Liver (tissue), 9 donors: Measurements from ENCODE around the gene TMSB4X. TPM values are rescaled to one million over a fixed set of nuclear protein-coding genes. Genes with fewer than 3 reads are reported as not detected.

ENCODE experiments used
- DNase-seq: peaks from one replicate; pipeline ENCODE4 v3.0.0-alpha.2; 2017; ENCODE audit warnings: low spot score
- H3K27ac ChIP-seq, 2 donors: one replicate each; pipeline ENCODE4 v1.7.0; 2013; ENCODE audit warnings: inconsistent platforms in 2 of 2, low read length in 2 of 2, control low read depth in 1 of 2, low read depth in 1 of 2, mild to moderate bottlenecking in 1 of 2
- H3K27me3 ChIP-seq, 4 donors: one replicate each; pipeline versions ENCODE4 v1.6.1 to v1.7.0; 2013; ENCODE audit warnings: low read length in 3 of 4, inconsistent platforms in 1 of 4, mild to moderate bottlenecking in 1 of 4, moderate library complexity in 1 of 4; ENCODE audit not compliant: control insufficient read depth in 4 of 4, insufficient read depth in 4 of 4
- H3K36me3 ChIP-seq, 4 donors: one replicate each; pipeline versions ENCODE4 v1.6.1 to v1.7.0; 2013; ENCODE audit warnings: low read length in 3 of 4, mild to moderate bottlenecking in 3 of 4, low read depth in 1 of 4, moderate library complexity in 1 of 4; ENCODE audit not compliant: control insufficient read depth in 4 of 4, insufficient read depth in 3 of 4
- H3K4me1 ChIP-seq, 4 donors: one replicate each; pipeline versions ENCODE4 v1.6.1 to v1.7.0; 2013; ENCODE audit warnings: low read length in 3 of 4, mild to moderate bottlenecking in 3 of 4, moderate library complexity in 1 of 4; ENCODE audit not compliant: control insufficient read depth in 4 of 4, insufficient read depth in 4 of 4
- H3K4me3 ChIP-seq, 3 donors: one replicate each; pipeline versions ENCODE4 v1.6.1 to v1.7.0; 2013; ENCODE audit warnings: low read length in 3 of 3, control low read depth in 1 of 3, low read depth in 1 of 3, mild to moderate bottlenecking in 1 of 3
- H3K9ac ChIP-seq, 2 donors: one replicate each; pipeline ENCODE4 v1.7.0; 2013; ENCODE audit warnings: low read length in 2 of 2, mild to moderate bottlenecking in 2 of 2, moderate library complexity in 2 of 2, control low read depth in 1 of 2, low read depth in 1 of 2
- H3K9me3 ChIP-seq, 4 donors: one replicate each; pipeline versions ENCODE4 v1.6.1 to v1.7.0; 2013; ENCODE audit warnings: low read length in 3 of 4; ENCODE audit not compliant: control insufficient read depth in 4 of 4
- EGR1 ChIP-seq, 2 donors: IDR thresholded peaks; 2 replicates each; pipeline ENCODE4 v1.6.1; 2016 to 2018; ENCODE audit warnings: antibody characterized with exemption in 2 of 2, low read depth in 2 of 2
- FOXA1 ChIP-seq: IDR thresholded peaks from 2 replicates; pipeline ENCODE4 v1.6.1; 2016; ENCODE audit warnings: antibody characterized with exemption
- FOXA2 ChIP-seq: IDR thresholded peaks from 2 replicates; pipeline ENCODE4 v1.6.1; 2016; ENCODE audit warnings: antibody characterized with exemption
- GABPA ChIP-seq, 2 donors: IDR thresholded peaks in 1 of 2; conservative IDR thresholded peaks in 1 of 2; 2 replicates each; pipeline ENCODE4 v1.6.1; 2016; ENCODE audit warnings: antibody characterized with exemption in 2 of 2, mild to moderate bottlenecking in 1 of 2, moderate library complexity in 1 of 2
- HNF4A ChIP-seq, 2 donors: conservative IDR thresholded peaks; 2 replicates each; pipeline ENCODE4 v1.6.1; 2016; ENCODE audit warnings: antibody characterized with exemption in 2 of 2, mild to moderate bottlenecking in 2 of 2
- HNF4G ChIP-seq: IDR thresholded peaks from 2 replicates; pipeline ENCODE4 v1.6.1; 2016; ENCODE audit warnings: antibody characterized with exemption
- JUND ChIP-seq, 2 donors: IDR thresholded peaks; 2 replicates each; pipeline ENCODE4 v1.6.1; 2016; ENCODE audit warnings: antibody characterized with exemption in 2 of 2
- NR2F2 ChIP-seq: IDR thresholded peaks from 2 replicates; pipeline ENCODE4 v1.6.1; 2016; ENCODE audit warnings: antibody characterized with exemption
- RAD21 ChIP-seq, 2 donors: IDR thresholded peaks; 2 replicates each; pipeline ENCODE4 v1.6.1; 2016; ENCODE audit warnings: antibody characterized with exemption in 2 of 2, mild to moderate bottlenecking in 2 of 2
- RXRA ChIP-seq, 2 donors: IDR thresholded peaks; 2 replicates each; pipeline ENCODE4 v1.6.1; 2017 to 2018; ENCODE audit warnings: antibody characterized with exemption in 2 of 2, mild to moderate bottlenecking in 1 of 2
- SP1 ChIP-seq: IDR thresholded peaks from 2 replicates; pipeline ENCODE4 v1.6.1; 2018; ENCODE audit warnings: antibody characterized with exemption, mild to moderate bottlenecking
- TAF1 ChIP-seq: conservative IDR thresholded peaks from 2 replicates; pipeline ENCODE4 v1.6.1; 2016; ENCODE audit warnings: antibody characterized with exemption, mild to moderate bottlenecking
- YY1 ChIP-seq: IDR thresholded peaks from 2 replicates; pipeline ENCODE4 v1.6.1; 2016; ENCODE audit warnings: antibody characterized with exemption, mild to moderate bottlenecking
- WGBS: extraction: QIAGEN DNeasy Blood & Tissue Kit; methylation state at CpG from one replicate; pipeline ENCODE4 v1.1.7; 2013; 5-methylcytosine and 5-hydroxymethylcytosine counted together
- polyA plus RNA-seq, 2 donors: library from polyadenylated mRNA; stranded (reverse) in 1 of 2; unstranded in 1 of 2; fragments of 200-250 nt in 1 of 2; fragments of >200 nt in 1 of 2; fragmentation: Nextera tagmentation in 1 of 2; extraction: Ambion mirVana in 1 of 2; gene quantifications; one replicate each; pipeline versions ENCODE4 v1.2.1 to v1.2.3, GENCODE V29; 2013 to 2015
- total RNA-seq, 2 donors: library from RNA; depleted of rRNA; stranded (reverse); fragments of >200 nt; gene quantifications; one replicate each; pipeline ENCODE4 v1.2.3, GENCODE V29; 2014
- TF ChIP-seq, protein P1 (sequence below): fragments of 150-350 bp; IDR thresholded peaks from 2 replicates; pipeline ENCODE4 v1.5.1; 2017; ENCODE audit warnings: improper control_type of control experiment, low read depth, low read length; ENCODE audit not compliant: missing input control
- TF ChIP-seq, protein P2 (sequence below): IDR thresholded peaks from 2 replicates; pipeline ENCODE4 v1.6.1; 2016; ENCODE audit warnings: antibody characterized with exemption
- TF ChIP-seq, protein P3 (sequence below): IDR thresholded peaks from 2 replicates; pipeline ENCODE4 v1.6.1; 2016; ENCODE audit warnings: antibody characterized with exemption, mild to moderate bottlenecking
- TF ChIP-seq, protein P4 (sequence below): IDR thresholded peaks from 2 replicates; pipeline ENCODE4 v1.6.1; 2016; ENCODE audit warnings: antibody characterized with exemption
- donor health status: healthy.
- donor health status: healthy.
- donor health status: healthy.
- donor health status: healthy.
- donor health status: healthy.

Gene TMSB4X
- total and polyA plus RNA-seq, 4 donors: 658 to 1,704 (median 816) TPM

DNA sequence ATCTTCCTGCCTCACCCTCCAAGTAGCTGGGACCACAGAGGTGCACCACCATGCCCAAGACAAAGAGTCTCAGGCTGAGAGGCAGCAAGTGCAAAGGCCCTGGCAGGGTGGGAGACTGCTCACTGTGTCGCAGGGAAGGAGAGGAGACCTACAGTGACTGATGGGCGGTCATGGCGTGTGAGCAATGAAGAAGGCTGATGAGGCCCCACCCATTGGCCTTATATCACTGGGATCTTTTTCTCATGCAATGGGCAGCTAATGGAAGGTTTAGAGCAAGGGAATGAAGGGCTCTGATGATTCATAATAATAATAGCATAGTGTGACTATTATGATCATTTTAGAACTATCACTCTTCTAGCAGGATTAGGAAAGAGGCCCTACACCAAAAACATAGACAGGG, 48.7 kb downstream of the TMSB4X start:
- no peak for TF ChIP-seq TAF1
- TF ChIP-seq, protein P1, sequence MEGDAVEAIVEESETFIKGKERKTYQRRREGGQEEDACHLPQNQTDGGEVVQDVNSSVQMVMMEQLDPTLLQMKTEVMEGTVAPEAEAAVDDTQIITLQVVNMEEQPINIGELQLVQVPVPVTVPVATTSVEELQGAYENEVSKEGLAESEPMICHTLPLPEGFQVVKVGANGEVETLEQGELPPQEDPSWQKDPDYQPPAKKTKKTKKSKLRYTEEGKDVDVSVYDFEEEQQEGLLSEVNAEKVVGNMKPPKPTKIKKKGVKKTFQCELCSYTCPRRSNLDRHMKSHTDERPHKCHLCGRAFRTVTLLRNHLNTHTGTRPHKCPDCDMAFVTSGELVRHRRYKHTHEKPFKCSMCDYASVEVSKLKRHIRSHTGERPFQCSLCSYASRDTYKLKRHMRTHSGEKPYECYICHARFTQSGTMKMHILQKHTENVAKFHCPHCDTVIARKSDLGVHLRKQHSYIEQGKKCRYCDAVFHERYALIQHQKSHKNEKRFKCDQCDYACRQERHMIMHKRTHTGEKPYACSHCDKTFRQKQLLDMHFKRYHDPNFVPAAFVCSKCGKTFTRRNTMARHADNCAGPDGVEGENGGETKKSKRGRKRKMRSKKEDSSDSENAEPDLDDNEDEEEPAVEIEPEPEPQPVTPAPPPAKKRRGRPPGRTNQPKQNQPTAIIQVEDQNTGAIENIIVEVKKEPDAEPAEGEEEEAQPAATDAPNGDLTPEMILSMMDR: no peak
- TF ChIP-seq FOXA1: no peak
- no peak for TF ChIP-seq SP1
- no peak for TF ChIP-seq JUND (IDR thresholded peaks at IDR 0.05)
- Histone ChIP-seq H3K36me3 (no peaks in the 10 kb centered on the region), H3K9ac (no peak overlapping the region), H3K27me3 (no peaks in the 10 kb centered on the region), H3K4me3 (no peak overlapping the region), H3K9me3 (no peaks in the 10 kb centered on the region), H3K27ac (no peak overlapping the region), H3K4me1 (no peaks in the 10 kb centered on the region)
- DNase-seq: no peak
- WGBS: 98% methylated on average over 3 of the region's 3 CpGs

DNA sequence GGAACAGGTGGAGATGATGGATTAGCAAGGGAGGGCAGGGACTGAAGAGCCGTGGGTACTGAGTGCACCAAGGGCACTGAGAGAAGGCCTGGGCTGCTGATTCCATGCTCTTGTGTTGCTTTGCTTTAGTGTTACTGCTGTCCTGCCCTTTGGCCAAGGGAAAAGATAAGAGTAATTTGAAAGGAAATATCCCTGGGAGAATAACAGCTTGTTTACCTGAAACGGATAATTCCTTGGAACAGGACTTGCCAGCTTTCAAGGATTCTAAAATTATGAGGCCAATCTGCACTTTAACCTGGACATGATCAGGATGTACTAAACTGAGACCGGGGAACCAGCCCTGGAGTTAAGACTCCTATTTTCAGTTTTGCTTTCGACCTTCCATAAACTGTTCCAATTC, 49.1 kb downstream of the TMSB4X start:
- Histone ChIP-seq H3K9ac (no peak overlapping the region), H3K4me3 (no peak overlapping the region), H3K36me3 (no peaks in the 10 kb centered on the region), H3K9me3 (no peaks in the 10 kb centered on the region), H3K27me3 (no peaks in the 10 kb centered on the region), H3K4me1 (peaks cover 0 to 3% (median 3%) of the 10 kb centered on the region in 4 donors), H3K27ac (no peak overlapping the region)
- 77% methylated on average over 4 of the region's 4 CpGs for WGBS
- DNase-seq: no peak
- TF ChIP-seq HNF4G: no peak
- no peak for TF ChIP-seq EGR1 (IDR thresholded peaks at IDR 0.05; ENCODE audit: low read depth in 2 of 2)
- TF ChIP-seq GABPA (IDR thresholded peaks at IDR 0.05 in 1 of 2, conservative IDR thresholded peaks at IDR 0.05 in 1 of 2): no peak
- TF ChIP-seq YY1: no peak
- no peak for TF ChIP-seq FOXA1
- TF ChIP-seq, protein P2, sequence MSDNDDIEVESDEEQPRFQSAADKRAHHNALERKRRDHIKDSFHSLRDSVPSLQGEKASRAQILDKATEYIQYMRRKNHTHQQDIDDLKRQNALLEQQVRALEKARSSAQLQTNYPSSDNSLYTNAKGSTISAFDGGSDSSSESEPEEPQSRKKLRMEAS: no peak
- no peak for TF ChIP-seq RXRA (IDR thresholded peaks at IDR 0.05)
- TF ChIP-seq TAF1: no peak
- TF ChIP-seq, protein P1: no peak
- TF ChIP-seq, protein P3, sequence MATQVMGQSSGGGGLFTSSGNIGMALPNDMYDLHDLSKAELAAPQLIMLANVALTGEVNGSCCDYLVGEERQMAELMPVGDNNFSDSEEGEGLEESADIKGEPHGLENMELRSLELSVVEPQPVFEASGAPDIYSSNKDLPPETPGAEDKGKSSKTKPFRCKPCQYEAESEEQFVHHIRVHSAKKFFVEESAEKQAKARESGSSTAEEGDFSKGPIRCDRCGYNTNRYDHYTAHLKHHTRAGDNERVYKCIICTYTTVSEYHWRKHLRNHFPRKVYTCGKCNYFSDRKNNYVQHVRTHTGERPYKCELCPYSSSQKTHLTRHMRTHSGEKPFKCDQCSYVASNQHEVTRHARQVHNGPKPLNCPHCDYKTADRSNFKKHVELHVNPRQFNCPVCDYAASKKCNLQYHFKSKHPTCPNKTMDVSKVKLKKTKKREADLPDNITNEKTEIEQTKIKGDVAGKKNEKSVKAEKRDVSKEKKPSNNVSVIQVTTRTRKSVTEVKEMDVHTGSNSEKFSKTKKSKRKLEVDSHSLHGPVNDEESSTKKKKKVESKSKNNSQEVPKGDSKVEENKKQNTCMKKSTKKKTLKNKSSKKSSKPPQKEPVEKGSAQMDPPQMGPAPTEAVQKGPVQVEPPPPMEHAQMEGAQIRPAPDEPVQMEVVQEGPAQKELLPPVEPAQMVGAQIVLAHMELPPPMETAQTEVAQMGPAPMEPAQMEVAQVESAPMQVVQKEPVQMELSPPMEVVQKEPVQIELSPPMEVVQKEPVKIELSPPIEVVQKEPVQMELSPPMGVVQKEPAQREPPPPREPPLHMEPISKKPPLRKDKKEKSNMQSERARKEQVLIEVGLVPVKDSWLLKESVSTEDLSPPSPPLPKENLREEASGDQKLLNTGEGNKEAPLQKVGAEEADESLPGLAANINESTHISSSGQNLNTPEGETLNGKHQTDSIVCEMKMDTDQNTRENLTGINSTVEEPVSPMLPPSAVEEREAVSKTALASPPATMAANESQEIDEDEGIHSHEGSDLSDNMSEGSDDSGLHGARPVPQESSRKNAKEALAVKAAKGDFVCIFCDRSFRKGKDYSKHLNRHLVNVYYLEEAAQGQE: no peak
- TF ChIP-seq, protein P4, sequence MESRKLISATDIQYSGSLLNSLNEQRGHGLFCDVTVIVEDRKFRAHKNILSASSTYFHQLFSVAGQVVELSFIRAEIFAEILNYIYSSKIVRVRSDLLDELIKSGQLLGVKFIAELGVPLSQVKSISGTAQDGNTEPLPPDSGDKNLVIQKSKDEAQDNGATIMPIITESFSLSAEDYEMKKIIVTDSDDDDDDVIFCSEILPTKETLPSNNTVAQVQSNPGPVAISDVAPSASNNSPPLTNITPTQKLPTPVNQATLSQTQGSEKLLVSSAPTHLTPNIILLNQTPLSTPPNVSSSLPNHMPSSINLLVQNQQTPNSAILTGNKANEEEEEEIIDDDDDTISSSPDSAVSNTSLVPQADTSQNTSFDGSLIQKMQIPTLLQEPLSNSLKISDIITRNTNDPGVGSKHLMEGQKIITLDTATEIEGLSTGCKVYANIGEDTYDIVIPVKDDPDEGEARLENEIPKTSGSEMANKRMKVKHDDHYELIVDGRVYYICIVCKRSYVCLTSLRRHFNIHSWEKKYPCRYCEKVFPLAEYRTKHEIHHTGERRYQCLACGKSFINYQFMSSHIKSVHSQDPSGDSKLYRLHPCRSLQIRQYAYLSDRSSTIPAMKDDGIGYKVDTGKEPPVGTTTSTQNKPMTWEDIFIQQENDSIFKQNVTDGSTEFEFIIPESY: no peak
- TF ChIP-seq SP1: no peak
- no peak for TF ChIP-seq RAD21 (IDR thresholded peaks at IDR 0.05)
- TF ChIP-seq JUND (IDR thresholded peaks at IDR 0.05): no peak
- no peak for TF ChIP-seq HNF4A (conservative IDR thresholded peaks at IDR 0.05)
- TF ChIP-seq NR2F2: no peak
- no peak for TF ChIP-seq FOXA2
